K562 (cell line): Measurements from ENCODE around the gene NMRAL1. TPM values are rescaled to one million over a fixed set of nuclear protein-coding genes. Genes with fewer than 3 reads are reported as not detected.

Experiments used
- ARHGAP35 ChIP-seq: fragments of 450-650 bp; IDR thresholded peaks from 2 replicates; pipeline ENCODE4 v1.6.1; 2018; ENCODE audit not compliant: partially characterized antibody
- CHD2 ChIP-seq: IDR thresholded peaks from 2 replicates; pipeline ENCODE4 v1.6.1; 2011; ENCODE audit warnings: low read depth, low read length
- CREB1 ChIP-seq, 2 experiments: sonication (generic) in 1 of 2; formaldehyde crosslinking in 1 of 2; IDR thresholded peaks; 2 replicates each; pipeline versions ENCODE4 v1.6.1 to v1.8.0; 2012 to 2022; ENCODE audit warnings: inconsistent platforms in 1 of 2, mild to moderate bottlenecking in 1 of 2, missing genetic modification reagents in 1 of 2, moderate library complexity in 1 of 2
- E2F1 ChIP-seq: sonication (generic); formaldehyde crosslinking; IDR thresholded peaks from 2 replicates; pipeline ENCODE4 v1.8.1; 2023; ENCODE audit warnings: mild to moderate bottlenecking, missing genetic modification reagents, moderate library complexity
- ETV1 ChIP-seq: fragments of 450-650 bp; conservative IDR thresholded peaks from 2 replicates; pipeline ENCODE4 v1.6.1; 2016; ENCODE audit warnings: missing genetic modification characterization, control low read depth, low read depth, missing compliant biosample characterization
- HEY1 ChIP-seq: fragments of 250-450 bp; sonication (Bioruptor Pico); IDR thresholded peaks from 2 replicates; pipeline ENCODE4 v1.5.0; 2020; ENCODE audit warnings: mild to moderate bottlenecking, moderate library complexity, borderline replicate concordance
- HIVEP1 ChIP-seq: fragments of 250-450 bp; sonication (Bioruptor Pico); IDR thresholded peaks from 2 replicates; pipeline ENCODE4 v1.4.0; 2020; ENCODE audit warnings: mild to moderate bottlenecking
- HMGN3 ChIP-seq: IDR thresholded peaks from 2 replicates; pipeline ENCODE4 v1.6.1; 2011; ENCODE audit warnings: borderline replicate concordance, low read depth, mild to moderate bottlenecking, mixed read lengths, low read length; ENCODE audit not compliant: insufficient read length; ENCODE audit errors: extremely low read depth
- NBN ChIP-seq: fragments of 450-650 bp; IDR thresholded peaks from 2 replicates; pipeline ENCODE4 v1.6.1; 2016; ENCODE audit warnings: low read depth, mild to moderate bottlenecking
- NONO ChIP-seq, 2 experiments: fragments of 200-400 bp in 1 of 2; fragments of 450-650 bp in 1 of 2; formaldehyde crosslinking in 1 of 2; IDR thresholded peaks; 2 replicates each; pipeline ENCODE4 v1.6.1; 2017; ENCODE audit warnings: low read depth in 2 of 2, mild to moderate bottlenecking in 2 of 2, moderate library complexity in 2 of 2, low read length in 1 of 2
- NR1H2 ChIP-seq: sonication (generic); formaldehyde crosslinking; IDR thresholded peaks from 2 replicates; pipeline ENCODE4 v1.4.0; 2020; ENCODE audit warnings: mild to moderate bottlenecking, missing genetic modification reagents
- RHOXF2B ChIP-seq: fragments of 250-450 bp; sonication (Bioruptor Pico); conservative IDR thresholded peaks from 2 replicates; pipeline ENCODE4 v1.5.1; 2021
- SOX6 ChIP-seq: fragments of 450-650 bp; IDR thresholded peaks from 2 replicates; pipeline ENCODE4 v1.6.1; 2014; ENCODE audit warnings: mild to moderate bottlenecking
- SREBF2 ChIP-seq: sonication (generic); formaldehyde crosslinking; IDR thresholded peaks from 2 replicates; pipeline ENCODE4 v1.4.0; 2020; ENCODE audit warnings: mild to moderate bottlenecking, missing genetic modification reagents
- ZBTB33 ChIP-seq: sonication (generic); formaldehyde crosslinking; IDR thresholded peaks from 2 replicates; pipeline ENCODE4 v1.8.1; 2023; ENCODE audit warnings: mild to moderate bottlenecking, missing genetic modification reagents
- ZKSCAN3 ChIP-seq: fragments of 250-450 bp; sonication (Bioruptor Pico); IDR thresholded peaks from 2 replicates; pipeline ENCODE4 v1.4.0; 2020
- ZNF121 ChIP-seq: sonication (generic); formaldehyde crosslinking; conservative IDR thresholded peaks from 2 replicates; pipeline ENCODE4 v1.8.0; 2022; ENCODE audit warnings: missing genetic modification reagents
- ZNF584 ChIP-seq: fragments of 200-800 bp; sonication (Bioruptor generic); IDR thresholded peaks from 2 replicates; pipeline ENCODE4 v1.6.1; 2016; ENCODE audit warnings: low read depth, mild to moderate bottlenecking, missing genetic modification characterization, missing compliant biosample characterization
- ZNF780A ChIP-seq: fragments of 250-450 bp; sonication (Bioruptor Pico); IDR thresholded peaks from 2 replicates; pipeline ENCODE4 v1.5.0; 2021; ENCODE audit warnings: mild to moderate bottlenecking
- polyA plus RNA-seq, 8 experiments: library from polyadenylated mRNA; depleted of rRNA in 4 of 8; stranded (reverse) in 5 of 8; unstranded in 3 of 8; fragments of >200 nt; fragmentation: Nextera tagmentation in 2 of 8; fragmentation: Illumina TruSeq in 1 of 8; extraction: Ambion mirVana in 2 of 8; extraction: Trizol in 1 of 8; gene quantifications; 2 replicates each; pipeline versions ENCODE4 v1.2.1 to v1.2.3, GENCODE V29; 2011 to 2014; ENCODE audit warnings: inconsistent platforms in 1 of 8, missing spikeins in 1 of 8
- total RNA-seq, 7 experiments: library from RNA; depleted of rRNA in 6 of 7; stranded (reverse); fragments of >200 nt in 6 of 7; fragmentation: Illumina TruSeq in 2 of 7; extraction: Trizol in 2 of 7; gene quantifications; 2 replicates each; pipeline versions ENCODE4 v1.2.1 to v1.2.3, GENCODE V29; 2011 to 2021; ENCODE audit warnings: low replicate concordance in 1 of 7
- TF ChIP-seq, protein P1 (sequence below), 2 experiments: fragments of 150-350 bp in 1 of 2; IDR thresholded peaks; 2 replicates each; pipeline ENCODE4 v1.6.1; 2012 to 2016; ENCODE audit warnings: low read depth in 2 of 2, low read length in 2 of 2, mild to moderate bottlenecking in 1 of 2, moderate library complexity in 1 of 2
- TF ChIP-seq, protein P2 (sequence below): fragments of 450-650 bp; IDR thresholded peaks from 2 replicates; pipeline ENCODE4 v1.6.1; 2017; ENCODE audit warnings: antibody characterized with exemption

NMRAL1 gene
- total and polyA plus RNA-seq, 9 of the 15 experiments (the other 6 are each of a cell fraction or from before 2014, with no cell fraction given) = 6.3 to 116 (median 63.2) TPM

GRCh38 chr16:4450931-4451519, 23.4 kb downstream of the NMRAL1 start (continued):
- TF ChIP-seq CHD2 = no peak
- no peak for TF ChIP-seq NR1H2 (CRISPR knock-in tag)
- TF ChIP-seq, protein P1, sequence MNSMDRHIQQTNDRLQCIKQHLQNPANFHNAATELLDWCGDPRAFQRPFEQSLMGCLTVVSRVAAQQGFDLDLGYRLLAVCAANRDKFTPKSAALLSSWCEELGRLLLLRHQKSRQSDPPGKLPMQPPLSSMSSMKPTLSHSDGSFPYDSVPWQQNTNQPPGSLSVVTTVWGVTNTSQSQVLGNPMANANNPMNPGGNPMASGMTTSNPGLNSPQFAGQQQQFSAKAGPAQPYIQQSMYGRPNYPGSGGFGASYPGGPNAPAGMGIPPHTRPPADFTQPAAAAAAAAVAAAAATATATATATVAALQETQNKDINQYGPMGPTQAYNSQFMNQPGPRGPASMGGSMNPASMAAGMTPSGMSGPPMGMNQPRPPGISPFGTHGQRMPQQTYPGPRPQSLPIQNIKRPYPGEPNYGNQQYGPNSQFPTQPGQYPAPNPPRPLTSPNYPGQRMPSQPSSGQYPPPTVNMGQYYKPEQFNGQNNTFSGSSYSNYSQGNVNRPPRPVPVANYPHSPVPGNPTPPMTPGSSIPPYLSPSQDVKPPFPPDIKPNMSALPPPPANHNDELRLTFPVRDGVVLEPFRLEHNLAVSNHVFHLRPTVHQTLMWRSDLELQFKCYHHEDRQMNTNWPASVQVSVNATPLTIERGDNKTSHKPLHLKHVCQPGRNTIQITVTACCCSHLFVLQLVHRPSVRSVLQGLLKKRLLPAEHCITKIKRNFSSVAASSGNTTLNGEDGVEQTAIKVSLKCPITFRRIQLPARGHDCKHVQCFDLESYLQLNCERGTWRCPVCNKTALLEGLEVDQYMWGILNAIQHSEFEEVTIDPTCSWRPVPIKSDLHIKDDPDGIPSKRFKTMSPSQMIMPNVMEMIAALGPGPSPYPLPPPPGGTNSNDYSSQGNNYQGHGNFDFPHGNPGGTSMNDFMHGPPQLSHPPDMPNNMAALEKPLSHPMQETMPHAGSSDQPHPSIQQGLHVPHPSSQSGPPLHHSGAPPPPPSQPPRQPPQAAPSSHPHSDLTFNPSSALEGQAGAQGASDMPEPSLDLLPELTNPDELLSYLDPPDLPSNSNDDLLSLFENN (IDR thresholded peaks at IDR 0.05; ENCODE audit: low read depth in 2 of 2, low read length in 2 of 2) = no peak
- no peak for TF ChIP-seq ZNF121 (CRISPR knock-in tag)
- TF ChIP-seq NONO (IDR thresholded peaks at IDR 0.05; ENCODE audit: low read depth in 2 of 2, low read length in 1 of 2) = no peak
- no peak for TF ChIP-seq ZNF780A (CRISPR knock-in tag)
- TF ChIP-seq ETV1 (tag) = peak; percentile 49; the same call in 1 of the 2 replicates
- TF ChIP-seq ZNF584 (CRISPR knock-in tag) = peak; percentile 97
- TF ChIP-seq, protein P2, sequence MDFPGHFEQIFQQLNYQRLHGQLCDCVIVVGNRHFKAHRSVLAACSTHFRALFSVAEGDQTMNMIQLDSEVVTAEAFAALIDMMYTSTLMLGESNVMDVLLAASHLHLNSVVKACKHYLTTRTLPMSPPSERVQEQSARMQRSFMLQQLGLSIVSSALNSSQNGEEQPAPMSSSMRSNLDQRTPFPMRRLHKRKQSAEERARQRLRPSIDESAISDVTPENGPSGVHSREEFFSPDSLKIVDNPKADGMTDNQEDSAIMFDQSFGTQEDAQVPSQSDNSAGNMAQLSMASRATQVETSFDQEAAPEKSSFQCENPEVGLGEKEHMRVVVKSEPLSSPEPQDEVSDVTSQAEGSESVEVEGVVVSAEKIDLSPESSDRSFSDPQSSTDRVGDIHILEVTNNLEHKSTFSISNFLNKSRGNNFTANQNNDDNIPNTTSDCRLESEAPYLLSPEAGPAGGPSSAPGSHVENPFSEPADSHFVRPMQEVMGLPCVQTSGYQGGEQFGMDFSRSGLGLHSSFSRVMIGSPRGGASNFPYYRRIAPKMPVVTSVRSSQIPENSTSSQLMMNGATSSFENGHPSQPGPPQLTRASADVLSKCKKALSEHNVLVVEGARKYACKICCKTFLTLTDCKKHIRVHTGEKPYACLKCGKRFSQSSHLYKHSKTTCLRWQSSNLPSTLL = no peak
- peak; percentile 89 for TF ChIP-seq ZBTB33 (CRISPR knock-in tag)
- no peak for TF ChIP-seq ZKSCAN3
- no peak for TF ChIP-seq E2F1 (CRISPR knock-in tag)
- no peak for TF ChIP-seq CREB1 (IDR thresholded peaks at IDR 0.05)
- no peak for TF ChIP-seq CREB1 (CRISPR knock-in tag; IDR thresholded peaks at IDR 0.05)
- TF ChIP-seq HIVEP1 (CRISPR knock-in tag) = peak; percentile 91
- no peak for TF ChIP-seq RHOXF2B (CRISPR knock-in tag)
- no peak for TF ChIP-seq HMGN3
- TF ChIP-seq ARHGAP35 = no peak
- TF ChIP-seq HEY1 (CRISPR knock-in tag) = no peak
- no peak for TF ChIP-seq SREBF2 (CRISPR knock-in tag)
- no peak for TF ChIP-seq SOX6
- no peak for TF ChIP-seq NBN
